SK-N-SH treated with all-trans-retinoic acid at 6 μM for 48 hours (cell line): ENCODE measurements around the gene USP36.

ENCODE experiments used
- ATAC-seq: fragments of 200-7000 bp; cut with Tn5 transposase; 3 replicates; pipeline ENCODE4 v1.9.1; 2020; ENCODE audit warnings: mild to moderate bottlenecking, moderate library complexity
- ARNTL ChIP-seq: fragments of 450-650 bp; formaldehyde crosslinking; IDR thresholded peaks from 2 replicates; pipeline ENCODE4 v1.5.0; 2020; ENCODE audit warnings: low read depth, mild to moderate bottlenecking, moderate library complexity, borderline replicate concordance
- BACH2 ChIP-seq: fragments of 250-450 bp; sonication (Bioruptor Pico); IDR thresholded peaks from 2 replicates; pipeline ENCODE4 v1.9.0; 2021; ENCODE audit warnings: mild to moderate bottlenecking, borderline replicate concordance
- CREB5 ChIP-seq: fragments of 250-450 bp; sonication (Bioruptor Pico); IDR thresholded peaks from 2 replicates; pipeline ENCODE4 v1.5.1; 2020; ENCODE audit warnings: low read depth, mild to moderate bottlenecking, moderate library complexity
- CSDC2 ChIP-seq: fragments of 250-450 bp; sonication (Bioruptor Pico); IDR thresholded peaks from 2 replicates; pipeline ENCODE4 v1.5.0; 2020; ENCODE audit warnings: mild to moderate bottlenecking, moderate library complexity
- CSRNP3 ChIP-seq: fragments of 250-450 bp; sonication (Bioruptor Pico); IDR thresholded peaks from 2 replicates; pipeline ENCODE4 v1.5.1; 2021; ENCODE audit warnings: mild to moderate bottlenecking, moderate library complexity
- ESRRG ChIP-seq: fragments of 250-450 bp; sonication (Bioruptor Pico); IDR thresholded peaks from 2 replicates; pipeline ENCODE4 v1.6.1; 2021; ENCODE audit warnings: mild to moderate bottlenecking
- ISL1 ChIP-seq: fragments of 250-450 bp; sonication (Bioruptor Pico); IDR thresholded peaks from 2 replicates; pipeline ENCODE4 v2.1.2; 2022; ENCODE audit warnings: mild to moderate bottlenecking, moderate library complexity
- OSR1 ChIP-seq: fragments of 250-450 bp; sonication (Bioruptor Pico); IDR thresholded peaks from 2 replicates; pipeline ENCODE4 v1.8.0; 2022; ENCODE audit warnings: moderate library complexity, mild to moderate bottlenecking, inconsistent platforms
- PATZ1 ChIP-seq: fragments of 250-450 bp; sonication (Bioruptor Pico); IDR thresholded peaks from 2 replicates; pipeline ENCODE4 v1.8.0; 2020; ENCODE audit warnings: mild to moderate bottlenecking, moderate library complexity, borderline replicate concordance
- PPARA ChIP-seq: fragments of 250-450 bp; sonication (Bioruptor Pico); IDR thresholded peaks from 2 replicates; pipeline ENCODE4 v1.5.0; 2020; ENCODE audit warnings: mild to moderate bottlenecking, borderline replicate concordance
- RARB ChIP-seq: fragments of 250-450 bp; sonication (Bioruptor Pico); IDR thresholded peaks from 2 replicates; pipeline ENCODE4 v1.8.0; 2021; ENCODE audit warnings: mild to moderate bottlenecking, moderate library complexity
- SNAI2 ChIP-seq: fragments of 250-450 bp; sonication (Bioruptor Pico); IDR thresholded peaks from 2 replicates; pipeline ENCODE4 v1.5.0; 2020; ENCODE audit warnings: mild to moderate bottlenecking, moderate library complexity
- TOX ChIP-seq: fragments of 250-450 bp; sonication (Bioruptor Pico); IDR thresholded peaks from 2 replicates; pipeline ENCODE4 v1.8.0; 2021; ENCODE audit warnings: mild to moderate bottlenecking, moderate library complexity, borderline replicate concordance
- TSHZ2 ChIP-seq: fragments of 250-450 bp; sonication (Bioruptor Pico); IDR thresholded peaks from 2 replicates; pipeline ENCODE4 v1.5.0; 2020; ENCODE audit warnings: mild to moderate bottlenecking, moderate library complexity
- ZFP3 ChIP-seq: fragments of 250-450 bp; sonication (Bioruptor Pico); IDR thresholded peaks from 2 replicates; pipeline ENCODE4 v1.5.0; 2020; ENCODE audit warnings: mild to moderate bottlenecking, moderate library complexity
- ZNF70 ChIP-seq: fragments of 450-650 bp; formaldehyde crosslinking; IDR thresholded peaks from 2 replicates; pipeline ENCODE4 v1.5.0; 2020; ENCODE audit warnings: mild to moderate bottlenecking, moderate library complexity

Gene USP36

GRCh38 chr17:78759969-78760352, 80.7 kb downstream of the USP36 start:
- ATAC-seq = no peak
- no peak for TF ChIP-seq ISL1 (CRISPR knock-in tag)

GRCh38 chr17:78759203-78759968, 81.2 kb downstream of the USP36 start:
- no peak for TF ChIP-seq RARB
- TF ChIP-seq CREB5 = 0 out of 2 replicates have a peak, but pooled peaks have one; percentile 25
- TF ChIP-seq TSHZ2 (CRISPR knock-in tag) = no peak
- TF ChIP-seq OSR1 (CRISPR knock-in tag) = no peak
- no peak for TF ChIP-seq SNAI2 (CRISPR knock-in tag)
- peak; percentile 62 for ATAC-seq

- TF ChIP-seq BACH2 (CRISPR knock-in tag) (no peak), CSRNP3 (no peak), ZNF70 (CRISPR knock-in tag) (no peak), TSHZ2 (CRISPR knock-in tag) (no peak), PATZ1 (no peak), ISL1 (CRISPR knock-in tag) (no peak), PPARA (CRISPR knock-in tag) (no peak), OSR1 (CRISPR knock-in tag) (no peak), ARNTL (CRISPR knock-in tag) (no peak), ESRRG (CRISPR knock-in tag) (no peak), TOX (CRISPR knock-in tag) (no peak), CSDC2 (no peak), ZFP3 (CRISPR knock-in tag) (no peak)
- no peak for ATAC-seq
These were observed 87.0 kb downstream of the USP36 start for GRCh38 chr17:78753316-78754250.
